Body of pancreas (tissue), 4 donors: Measurements from ENCODE around the gene RBP5.

Source experiments
- POLR2A ChIP-seq, 3 donors: fragments of 450-650 bp; IDR thresholded peaks; one replicate each; pipeline ENCODE4 v1.6.1; 2016; ENCODE audit warnings: antibody characterized with exemption in 3 of 3, mild to moderate bottlenecking in 2 of 3
- TF ChIP-seq, protein P1 (sequence below), 7 experiments: fragments of 450-650 bp in 4 of 7; fragments of 200-600 bp in 3 of 7; sonication (generic) in 3 of 7; IDR thresholded peaks; one replicate each; pipeline ENCODE4 v1.5.1; 2016 to 2019; ENCODE audit warnings: antibody characterized with exemption in 7 of 7

DNA sequence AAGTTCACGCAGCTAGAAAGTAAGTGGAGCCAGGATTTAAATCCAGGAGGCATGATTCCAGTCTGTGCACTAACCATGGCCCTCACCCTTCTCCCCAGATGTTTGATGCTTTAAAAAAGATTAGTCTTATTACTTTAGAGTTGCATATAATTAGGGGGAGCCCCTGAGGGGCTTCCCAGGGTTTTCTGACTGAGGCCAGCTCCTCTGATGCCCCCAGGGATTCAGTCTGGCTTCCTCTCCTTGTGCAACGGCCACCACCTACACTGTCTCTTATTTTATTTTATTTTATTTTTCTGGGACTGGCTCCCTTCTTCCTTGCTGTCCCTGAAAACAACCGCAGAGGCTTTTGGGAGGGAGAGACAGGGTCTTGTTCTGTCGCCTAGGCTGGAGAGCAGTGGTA, 24.1 kb upstream of the RBP5 start:
- no peak for TF ChIP-seq POLR2A (IDR thresholded peaks at IDR 0.05)
- TF ChIP-seq, protein P1, sequence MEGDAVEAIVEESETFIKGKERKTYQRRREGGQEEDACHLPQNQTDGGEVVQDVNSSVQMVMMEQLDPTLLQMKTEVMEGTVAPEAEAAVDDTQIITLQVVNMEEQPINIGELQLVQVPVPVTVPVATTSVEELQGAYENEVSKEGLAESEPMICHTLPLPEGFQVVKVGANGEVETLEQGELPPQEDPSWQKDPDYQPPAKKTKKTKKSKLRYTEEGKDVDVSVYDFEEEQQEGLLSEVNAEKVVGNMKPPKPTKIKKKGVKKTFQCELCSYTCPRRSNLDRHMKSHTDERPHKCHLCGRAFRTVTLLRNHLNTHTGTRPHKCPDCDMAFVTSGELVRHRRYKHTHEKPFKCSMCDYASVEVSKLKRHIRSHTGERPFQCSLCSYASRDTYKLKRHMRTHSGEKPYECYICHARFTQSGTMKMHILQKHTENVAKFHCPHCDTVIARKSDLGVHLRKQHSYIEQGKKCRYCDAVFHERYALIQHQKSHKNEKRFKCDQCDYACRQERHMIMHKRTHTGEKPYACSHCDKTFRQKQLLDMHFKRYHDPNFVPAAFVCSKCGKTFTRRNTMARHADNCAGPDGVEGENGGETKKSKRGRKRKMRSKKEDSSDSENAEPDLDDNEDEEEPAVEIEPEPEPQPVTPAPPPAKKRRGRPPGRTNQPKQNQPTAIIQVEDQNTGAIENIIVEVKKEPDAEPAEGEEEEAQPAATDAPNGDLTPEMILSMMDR (IDR thresholded peaks at IDR 0.05), result no peak
